Measurements from ENCODE around the gene GALNT15.

DNA sequence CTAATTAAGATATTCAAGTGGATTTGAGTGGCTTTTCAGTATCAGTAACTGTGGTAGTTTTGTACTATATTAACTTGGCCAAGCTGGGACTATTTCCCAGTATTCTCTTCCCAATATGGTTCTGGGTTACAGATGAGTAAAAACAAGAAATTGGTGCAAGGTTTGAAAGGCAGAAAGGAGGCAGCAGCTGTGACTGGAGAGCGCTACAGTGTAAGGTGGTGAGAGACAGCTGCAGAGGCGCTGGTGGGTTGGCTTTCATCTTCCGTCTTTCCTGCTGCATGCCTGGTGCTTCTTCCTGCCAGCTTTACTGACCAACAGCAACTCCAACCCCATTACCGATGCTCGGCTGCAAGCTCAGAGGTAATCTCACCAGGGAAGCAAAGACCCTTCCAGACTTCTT, 80.4 kb downstream of the GALNT15 start:
- TF ChIP-seq, protein P1, sequence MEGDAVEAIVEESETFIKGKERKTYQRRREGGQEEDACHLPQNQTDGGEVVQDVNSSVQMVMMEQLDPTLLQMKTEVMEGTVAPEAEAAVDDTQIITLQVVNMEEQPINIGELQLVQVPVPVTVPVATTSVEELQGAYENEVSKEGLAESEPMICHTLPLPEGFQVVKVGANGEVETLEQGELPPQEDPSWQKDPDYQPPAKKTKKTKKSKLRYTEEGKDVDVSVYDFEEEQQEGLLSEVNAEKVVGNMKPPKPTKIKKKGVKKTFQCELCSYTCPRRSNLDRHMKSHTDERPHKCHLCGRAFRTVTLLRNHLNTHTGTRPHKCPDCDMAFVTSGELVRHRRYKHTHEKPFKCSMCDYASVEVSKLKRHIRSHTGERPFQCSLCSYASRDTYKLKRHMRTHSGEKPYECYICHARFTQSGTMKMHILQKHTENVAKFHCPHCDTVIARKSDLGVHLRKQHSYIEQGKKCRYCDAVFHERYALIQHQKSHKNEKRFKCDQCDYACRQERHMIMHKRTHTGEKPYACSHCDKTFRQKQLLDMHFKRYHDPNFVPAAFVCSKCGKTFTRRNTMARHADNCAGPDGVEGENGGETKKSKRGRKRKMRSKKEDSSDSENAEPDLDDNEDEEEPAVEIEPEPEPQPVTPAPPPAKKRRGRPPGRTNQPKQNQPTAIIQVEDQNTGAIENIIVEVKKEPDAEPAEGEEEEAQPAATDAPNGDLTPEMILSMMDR (IDR thresholded peaks at IDR 0.05), result no peak
- TF ChIP-seq POLR2A (IDR thresholded peaks at IDR 0.05), result no peak
